Upper lobe of left lung (tissue), 6 donors: Measurements from ENCODE around the gene GJB6. TPM values are rescaled to one million over a fixed set of nuclear protein-coding genes. Genes with fewer than 3 reads are reported as not detected.

Source experiments
- ATAC-seq, 2 donors: fragments of 200-7000 bp; cut with Tn5 transposase; one replicate each; pipeline ENCODE4 v1.9.1; 2022; ENCODE audit warnings: mild to moderate bottlenecking in 2 of 2, moderate library complexity in 2 of 2; ENCODE audit not compliant: low FRiP score in 2 of 2
- DNase-seq, 2 donors: peaks; one replicate each; pipeline ENCODE4 v3.0.0-alpha.2; 2019 to 2020
- H3K27ac ChIP-seq, 4 donors: fragments of 200-600 bp; sonication (generic); one replicate each; pipeline ENCODE4 v1.5.1; 2016 to 2019
- H3K27me3 ChIP-seq, 4 donors: fragments of 200-600 bp; sonication (generic); one replicate each; pipeline ENCODE4 v1.5.1; 2017 to 2019
- H3K36me3 ChIP-seq, 4 donors: fragments of 200-600 bp; sonication (generic); one replicate each; pipeline ENCODE4 v1.5.1; 2016 to 2019
- H3K4me1 ChIP-seq, 4 donors: fragments of 200-600 bp; sonication (generic); one replicate each; pipeline ENCODE4 v1.5.1; 2018 to 2019
- H3K4me3 ChIP-seq, 4 donors: fragments of 200-600 bp; sonication (generic); one replicate each; pipeline ENCODE4 v1.5.1; 2017 to 2019; ENCODE audit warnings: mild to moderate bottlenecking in 2 of 4, moderate library complexity in 1 of 4
- H3K9me3 ChIP-seq, 4 donors: fragments of 200-600 bp; sonication (generic); one replicate each; pipeline ENCODE4 v1.5.1; 2018 to 2019
- EP300 ChIP-seq, 4 donors: sonication (generic); formaldehyde crosslinking; IDR thresholded peaks; one replicate each; pipeline ENCODE4 v1.5.1; 2017; ENCODE audit warnings: antibody characterized with exemption in 4 of 4, control low read depth in 2 of 4
- POLR2A ChIP-seq, 4 donors: fragments of 450-650 bp; IDR thresholded peaks; one replicate each; pipeline ENCODE4 v1.5.1; 2016 to 2017; ENCODE audit warnings: antibody characterized with exemption in 4 of 4, mild to moderate bottlenecking in 2 of 4
- POLR2AphosphoS5 ChIP-seq, 2 donors: sonication (generic); formaldehyde crosslinking; IDR thresholded peaks; one replicate each; pipeline ENCODE4 v1.5.1; 2017; ENCODE audit warnings: antibody characterized with exemption in 2 of 2
- WGBS, 2 donors: methylation state at CpG; one replicate each; pipeline ENCODE4 v1.1.5; 2017 to 2018; 5-methylcytosine and 5-hydroxymethylcytosine counted together
- total RNA-seq, 6 donors: library from RNA; depleted of rRNA in 4 of 6; stranded (reverse); fragments of >200 nt in 4 of 6; gene quantifications; one replicate each; pipeline versions ENCODE4 v1.1.0 to v1.2.1, GENCODE V29; 2016 to 2021
- TF ChIP-seq, protein P1 (sequence below), 6 experiments: fragments of 450-650 bp in 4 of 6; fragments of 200-600 bp in 2 of 6; sonication (generic) in 2 of 6; IDR thresholded peaks; one replicate each; pipeline ENCODE4 v1.5.1; 2016 to 2019; ENCODE audit warnings: antibody characterized with exemption in 6 of 6
- donor health status: DM: no; HTN: no; CAD: no; lungs with moderate emphysema.
- donor health status: DM: no; HTN: yes; CAD: no; lungs with severe emphysema.

Gene GJB6
- total RNA-seq, 6 donors from 2014 or later, result not detected

DNA sequence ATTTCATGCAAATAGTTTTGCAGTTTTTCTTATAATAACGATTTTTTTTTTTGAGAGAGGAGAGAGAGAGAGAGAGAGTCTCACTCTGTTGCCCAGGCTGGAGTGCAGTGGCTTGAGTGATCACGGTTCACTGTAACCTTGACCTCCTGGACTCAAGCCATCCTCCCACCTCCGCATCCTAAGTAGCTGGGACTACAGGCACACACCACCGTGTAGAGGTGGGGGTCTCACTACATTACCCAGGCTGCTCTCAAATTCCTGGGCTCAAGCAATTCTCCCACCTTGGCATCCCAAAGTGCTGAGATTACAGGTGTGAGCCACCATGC, 26.8 kb upstream of the GJB6 start:
- no peak overlapping the region for H3K27ac ChIP-seq
- ATAC-seq, result no peak
- H3K36me3 ChIP-seq, result no peaks in the 10 kb centered on the region
- H3K27me3 ChIP-seq, result no peaks in the 10 kb centered on the region
- no peak overlapping the region for H3K4me3 ChIP-seq
- H3K9me3 ChIP-seq, result no peaks in the 10 kb centered on the region
- no peak for DNase-seq
- TF ChIP-seq POLR2A (IDR thresholded peaks at IDR 0.05), result no peak
- TF ChIP-seq, protein P1, sequence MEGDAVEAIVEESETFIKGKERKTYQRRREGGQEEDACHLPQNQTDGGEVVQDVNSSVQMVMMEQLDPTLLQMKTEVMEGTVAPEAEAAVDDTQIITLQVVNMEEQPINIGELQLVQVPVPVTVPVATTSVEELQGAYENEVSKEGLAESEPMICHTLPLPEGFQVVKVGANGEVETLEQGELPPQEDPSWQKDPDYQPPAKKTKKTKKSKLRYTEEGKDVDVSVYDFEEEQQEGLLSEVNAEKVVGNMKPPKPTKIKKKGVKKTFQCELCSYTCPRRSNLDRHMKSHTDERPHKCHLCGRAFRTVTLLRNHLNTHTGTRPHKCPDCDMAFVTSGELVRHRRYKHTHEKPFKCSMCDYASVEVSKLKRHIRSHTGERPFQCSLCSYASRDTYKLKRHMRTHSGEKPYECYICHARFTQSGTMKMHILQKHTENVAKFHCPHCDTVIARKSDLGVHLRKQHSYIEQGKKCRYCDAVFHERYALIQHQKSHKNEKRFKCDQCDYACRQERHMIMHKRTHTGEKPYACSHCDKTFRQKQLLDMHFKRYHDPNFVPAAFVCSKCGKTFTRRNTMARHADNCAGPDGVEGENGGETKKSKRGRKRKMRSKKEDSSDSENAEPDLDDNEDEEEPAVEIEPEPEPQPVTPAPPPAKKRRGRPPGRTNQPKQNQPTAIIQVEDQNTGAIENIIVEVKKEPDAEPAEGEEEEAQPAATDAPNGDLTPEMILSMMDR (IDR thresholded peaks at IDR 0.05), result no peak
- no peak for TF ChIP-seq EP300 (IDR thresholded peaks at IDR 0.05)
- no peak for TF ChIP-seq POLR2AphosphoS5 (IDR thresholded peaks at IDR 0.05)
- WGBS, 2 donors, result 68 to 82% methylated on average over 4 of the region's 4 CpGs
- H3K4me1 ChIP-seq, result no peaks in the 10 kb centered on the region

DNA sequence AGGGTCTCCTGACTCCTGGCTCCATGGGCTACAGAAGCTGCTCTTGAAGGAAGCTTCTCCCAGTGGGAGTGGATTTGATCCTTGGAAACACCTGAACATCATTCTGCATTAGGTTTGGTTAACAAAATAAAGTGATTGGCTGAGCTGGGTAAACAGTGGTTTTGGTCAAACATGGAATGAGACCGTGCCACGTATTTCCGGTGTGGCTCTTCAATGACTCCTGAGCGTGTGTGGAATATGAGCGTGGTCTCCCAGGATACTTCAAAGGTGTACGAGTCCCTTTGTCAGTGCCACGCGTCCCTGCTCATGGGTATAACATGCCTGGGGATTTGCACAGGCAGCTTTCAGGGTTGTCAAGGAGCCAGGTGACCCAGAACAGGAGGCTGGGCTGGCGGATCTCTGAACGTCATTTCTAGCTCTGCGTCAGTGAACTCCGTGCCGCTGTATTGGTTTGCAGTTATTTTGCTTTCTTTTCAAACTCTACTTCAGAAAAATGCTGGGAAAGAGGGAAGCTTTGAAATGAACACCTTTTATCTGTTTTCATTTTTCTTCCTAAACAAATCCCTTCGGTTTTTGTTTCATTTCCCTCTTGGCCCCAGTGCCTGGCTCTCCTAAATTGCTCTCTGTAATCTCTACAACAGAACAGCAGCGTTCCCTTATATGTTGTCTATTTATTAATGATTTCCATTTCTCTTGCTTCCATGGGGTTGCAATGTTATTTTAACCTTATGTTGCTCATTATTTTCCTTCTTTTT, 26.3 kb upstream of the GJB6 start:
- no peaks in the 10 kb centered on the region for H3K27me3 ChIP-seq
- no peak for ATAC-seq
- no peak overlapping the region for H3K27ac ChIP-seq
- no peak overlapping the region for H3K4me3 ChIP-seq
- no peaks in the 10 kb centered on the region for H3K36me3 ChIP-seq
- no peaks in the 10 kb centered on the region for H3K9me3 ChIP-seq
- TF ChIP-seq POLR2A (IDR thresholded peaks at IDR 0.05), result no peak
- TF ChIP-seq, protein P1 (IDR thresholded peaks at IDR 0.05), result no peak
- 85 to 88% methylated on average over 15 of the region's 15 CpGs for WGBS, 2 donors
- H3K4me1 ChIP-seq, result no peaks in the 10 kb centered on the region
- DNase-seq, result no peak

DNA sequence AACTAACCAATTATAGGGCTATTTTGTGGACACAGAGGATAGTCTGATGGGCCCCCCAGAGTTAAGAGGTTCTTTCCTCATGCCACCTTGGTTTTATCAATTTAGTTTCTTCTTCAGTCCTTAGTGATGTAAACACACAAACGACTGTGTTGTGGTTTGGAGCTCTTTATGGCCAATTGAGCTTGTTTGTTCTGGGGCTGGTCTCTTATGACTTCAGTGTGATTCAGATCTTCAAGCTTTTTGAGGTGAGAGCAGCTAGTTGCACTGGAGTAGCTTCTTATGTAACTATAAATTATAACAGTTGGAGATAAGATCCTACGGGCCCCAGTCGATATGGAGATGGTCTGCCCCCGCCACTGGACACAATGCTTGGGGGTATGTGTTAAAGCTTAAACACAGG, 22.0 kb upstream of the GJB6 start:
- Histone ChIP-seq H3K36me3 (no peaks in the 10 kb centered on the region), H3K27me3 (no peaks in the 10 kb centered on the region), H3K9me3 (no peaks in the 10 kb centered on the region), H3K27ac (no peak overlapping the region), H3K4me3 (no peak overlapping the region), H3K4me1 (no peaks in the 10 kb centered on the region)
- ATAC-seq, result no peak
- WGBS, 2 donors, result 71 to 73% methylated on average over 4 of the region's 4 CpGs
- DNase-seq, result no peak
- TF ChIP-seq POLR2AphosphoS5 (IDR thresholded peaks at IDR 0.05) (no peak), EP300 (IDR thresholded peaks at IDR 0.05) (no peak), POLR2A (IDR thresholded peaks at IDR 0.05) (no peak)
- TF ChIP-seq, protein P1 (IDR thresholded peaks at IDR 0.05), result no peak

DNA sequence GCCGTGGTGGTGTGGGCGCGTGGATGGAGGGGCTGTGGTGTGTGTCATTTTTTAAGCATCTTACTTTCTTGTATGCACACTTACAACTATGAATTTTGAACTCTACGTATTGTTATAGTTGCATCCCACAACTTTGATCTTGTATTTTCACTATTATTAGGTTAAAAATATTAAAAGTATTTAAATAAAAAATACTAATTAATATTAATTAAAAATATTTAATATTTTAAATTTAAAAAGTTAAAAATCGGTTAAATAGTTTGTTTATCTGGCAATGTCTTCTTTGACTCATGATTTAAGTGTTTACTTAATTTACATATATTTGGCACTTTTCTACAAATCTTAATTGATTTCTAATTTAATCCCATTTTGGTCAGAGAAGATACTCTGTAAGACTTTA, 17.8 kb upstream of the GJB6 start:
- DNase-seq (no peak), ATAC-seq (no peak)
- Histone ChIP-seq H3K4me3 (no peak overlapping the region), H3K4me1 (no peaks in the 10 kb centered on the region), H3K36me3 (no peaks in the 10 kb centered on the region), H3K27me3 (no peaks in the 10 kb centered on the region), H3K9me3 (no peaks in the 10 kb centered on the region), H3K27ac (no peak overlapping the region)
- WGBS, 2 donors, result 94% methylated on average over 5 of the region's 5 CpGs
- TF ChIP-seq POLR2AphosphoS5 (IDR thresholded peaks at IDR 0.05) (no peak), EP300 (IDR thresholded peaks at IDR 0.05) (no peak), POLR2A (IDR thresholded peaks at IDR 0.05) (no peak)
- TF ChIP-seq, protein P1 (IDR thresholded peaks at IDR 0.05), result no peak

DNA sequence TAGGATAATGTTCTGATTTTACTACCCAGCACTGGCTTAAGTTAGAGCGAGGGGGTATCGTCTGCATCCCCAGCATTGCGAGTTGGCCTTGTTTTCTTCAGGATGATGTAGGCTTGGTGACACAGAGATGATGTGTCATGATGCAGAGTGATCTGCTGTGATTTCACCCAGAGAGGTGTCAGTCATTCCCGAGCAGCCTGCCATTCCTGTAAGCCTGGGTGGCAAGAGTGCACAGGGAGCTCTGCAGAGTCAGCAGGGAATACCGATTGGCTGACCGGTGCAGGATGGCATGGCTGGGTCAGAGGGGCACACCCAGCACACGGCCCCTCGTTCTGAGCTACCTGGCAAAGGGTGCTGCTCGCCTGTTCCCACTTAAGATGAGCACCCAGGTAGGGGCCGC, 15.8 kb upstream of the GJB6 start:
- no peak overlapping the region for H3K4me3 ChIP-seq
- H3K36me3 ChIP-seq, result no peaks in the 10 kb centered on the region
- TF ChIP-seq POLR2A (IDR thresholded peaks at IDR 0.05), result no peak
- TF ChIP-seq EP300 (IDR thresholded peaks at IDR 0.05), result no peak
- no peak for TF ChIP-seq POLR2AphosphoS5 (IDR thresholded peaks at IDR 0.05)
- TF ChIP-seq, protein P1 (IDR thresholded peaks at IDR 0.05), result no peak
- H3K27ac ChIP-seq, result no peak overlapping the region
- peak in 1 of 2 donors; percentile 49 for ATAC-seq
- no peaks in the 10 kb centered on the region for H3K9me3 ChIP-seq
- WGBS, 2 donors, result 83 to 89% methylated on average over 9 to 10 of the region's 10 CpGs
- H3K27me3 ChIP-seq, result no peaks in the 10 kb centered on the region
- no peaks in the 10 kb centered on the region for H3K4me1 ChIP-seq
- no peak for DNase-seq
